Natural killer cell treated with Interleukin-12 subunit alpha and Interleukin-12 subunit beta and Interleukin-15 and Interleukin-18, amount 100 ng/mL, for 72 hours (primary cell): ENCODE data around the gene NOXA1. TPM values are rescaled to one million over a fixed set of nuclear protein-coding genes. Genes with fewer than 3 reads are reported as not detected.

ENCODE experiments used
- ATAC-seq, 2 donors: fragments of 150-1000 bp; cut with Tn5 transposase in 1 of 2; sonication (Bioruptor Pico), chemical (Tn5 transposase) in 1 of 2; 2 replicates each; pipeline ENCODE4 v1.10.0; 2021
- DNase-seq: peaks from one replicate; pipeline ENCODE4 v3.0.0; 2022; ENCODE audit warnings: low spot score
- H3K27ac Mint-ChIP-seq, 2 donors: 1 replicate in 1 of 2; 2 replicates in 1 of 2; pipeline ENCODE4 v1.8.0; 2022; ENCODE audit warnings: mixed read lengths in 2 of 2, mild to moderate bottlenecking in 1 of 2, moderate library complexity in 1 of 2
- H3K27me3 Mint-ChIP-seq, 2 donors: 1 replicate in 1 of 2; 2 replicates in 1 of 2; pipeline ENCODE4 v1.8.0; 2022; ENCODE audit warnings: mixed read lengths in 2 of 2
- H3K36me3 Mint-ChIP-seq: one replicate; pipeline ENCODE4 v1.8.0; 2022; ENCODE audit warnings: mixed read lengths
- H3K4me1 Mint-ChIP-seq, 2 donors: 1 replicate in 1 of 2; 2 replicates in 1 of 2; pipeline ENCODE4 v1.8.0; 2022; ENCODE audit warnings: low read depth in 2 of 2, mixed read lengths in 2 of 2, mild to moderate bottlenecking in 1 of 2
- H3K4me3 Mint-ChIP-seq: one replicate; pipeline ENCODE4 v1.8.0; 2022; ENCODE audit warnings: mixed read lengths
- H3K9me3 Mint-ChIP-seq: 2 replicates; pipeline ENCODE4 v1.8.0; 2022; ENCODE audit warnings: mixed read lengths
- total RNA-seq, 2 donors: library from RNA; stranded (reverse); gene quantifications; one replicate each; pipeline ENCODE4 v1.2.3, GENCODE V29; 2022

The NOXA1 gene
- total RNA-seq, 2 donors from 2014 or later, result 0.33 to 0.62 TPM

DNA sequence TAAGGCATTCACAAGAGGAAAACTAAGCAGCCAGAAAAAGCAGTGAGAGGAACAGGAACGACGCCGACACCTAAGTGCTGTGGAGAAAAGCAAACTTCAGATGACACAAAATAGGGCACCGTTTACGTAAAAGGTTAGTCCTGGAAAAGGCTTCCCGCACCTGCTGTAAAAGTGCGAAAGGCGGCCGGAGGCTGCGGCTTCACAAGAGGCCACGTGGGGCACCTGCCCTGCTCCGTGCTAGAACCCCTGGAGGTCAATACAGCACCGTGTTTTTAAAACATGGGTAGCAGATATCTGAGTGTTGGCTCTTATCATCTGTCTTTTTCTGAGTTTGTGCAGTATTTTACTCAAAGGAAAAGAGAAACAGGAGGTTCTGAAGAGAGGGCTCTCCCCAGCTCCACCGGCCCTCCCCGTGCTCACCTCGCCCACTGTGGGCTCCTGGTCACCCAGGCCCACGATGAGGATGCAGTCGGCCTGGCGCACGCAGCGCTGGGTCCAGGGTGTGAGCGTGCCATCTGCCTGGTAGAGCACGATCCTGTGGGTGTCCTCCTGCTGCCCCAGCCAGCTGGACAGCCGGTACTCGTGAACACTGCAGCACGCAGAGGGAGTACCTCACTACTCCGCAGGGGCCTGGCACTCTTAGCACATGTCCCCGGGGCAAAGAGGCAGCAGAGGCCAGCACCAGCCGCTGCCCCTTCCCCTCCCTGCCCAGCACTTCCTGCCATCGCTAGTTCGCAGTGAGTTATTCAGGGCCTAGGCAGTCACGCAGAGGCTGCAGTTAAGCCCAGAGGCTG, 56.9 kb downstream of the NOXA1 start:
- no peak overlapping the region for H3K27ac Mint-ChIP-seq
- no peak for ATAC-seq
- H3K36me3 Mint-ChIP-seq, result peaks cover 8% of the 10 kb centered on the region
- H3K9me3 Mint-ChIP-seq, result peaks cover 6% of the 10 kb centered on the region
- no peak for DNase-seq
- H3K4me1 Mint-ChIP-seq, result peaks cover 0 to 8% of the 10 kb centered on the region in 2 donors
- H3K27me3 Mint-ChIP-seq, result peaks cover 0 to 2% of the 10 kb centered on the region in 2 donors
- no peak overlapping the region for H3K4me3 Mint-ChIP-seq

DNA sequence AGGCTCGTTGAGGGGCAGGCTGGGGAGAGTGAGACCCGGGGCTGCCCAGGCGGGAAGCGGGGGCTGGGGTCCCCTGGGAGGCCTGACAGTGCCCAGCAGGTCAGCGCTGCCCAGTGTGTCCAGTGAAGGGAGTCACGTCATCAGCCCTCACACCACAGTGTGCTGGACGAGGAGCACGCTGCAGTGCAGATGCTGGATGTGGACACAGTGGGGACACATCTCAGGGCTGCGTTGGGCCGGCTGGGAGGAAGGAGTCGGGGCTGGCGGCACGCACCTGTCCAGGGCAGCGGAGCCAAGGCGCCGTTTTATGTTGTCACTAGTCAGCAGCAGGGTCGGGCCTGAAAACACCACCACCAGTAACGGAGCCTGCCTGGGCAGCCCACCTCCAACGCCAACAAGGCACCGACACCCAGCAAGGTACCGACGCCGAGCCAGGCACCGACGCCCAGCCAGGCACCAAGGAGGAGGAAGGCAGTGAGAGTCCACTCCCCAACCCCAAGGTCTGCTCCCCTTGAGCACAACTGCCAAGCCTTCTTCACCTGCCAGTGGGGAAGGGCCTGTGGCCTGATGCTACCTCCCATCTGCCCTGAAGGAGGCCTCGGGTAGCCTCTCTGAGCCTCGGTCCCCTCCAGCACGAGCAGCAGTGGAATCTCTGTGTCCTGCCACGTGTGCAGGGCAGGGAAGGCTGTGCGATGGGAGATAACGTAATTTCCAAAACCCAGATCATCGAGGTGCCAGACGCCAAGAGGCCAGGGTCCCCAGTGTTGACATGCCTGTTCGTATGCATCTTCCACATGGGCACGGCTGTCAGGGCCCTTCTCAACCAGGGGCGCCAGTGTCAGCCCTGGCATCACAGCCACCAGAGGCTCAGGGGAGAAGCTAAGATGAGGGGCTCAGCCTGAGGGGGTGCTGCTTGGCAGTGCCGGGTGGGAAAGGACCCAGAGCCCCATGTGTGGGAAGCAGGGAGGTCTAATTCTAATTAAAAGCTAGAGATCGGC, 57.8 kb downstream of the NOXA1 start:
- Mint-ChIP-seq H3K27ac (no peak overlapping the region), H3K9me3 (peaks cover 3% of the 10 kb centered on the region), H3K4me1 (peaks cover 0 to 8% of the 10 kb centered on the region in 2 donors), H3K4me3 (no peak overlapping the region), H3K36me3 (peaks cover 3% of the 10 kb centered on the region), H3K27me3 (peaks cover 0 to 2% of the 10 kb centered on the region in 2 donors)
- no peak for DNase-seq
- ATAC-seq, result no peak

DNA sequence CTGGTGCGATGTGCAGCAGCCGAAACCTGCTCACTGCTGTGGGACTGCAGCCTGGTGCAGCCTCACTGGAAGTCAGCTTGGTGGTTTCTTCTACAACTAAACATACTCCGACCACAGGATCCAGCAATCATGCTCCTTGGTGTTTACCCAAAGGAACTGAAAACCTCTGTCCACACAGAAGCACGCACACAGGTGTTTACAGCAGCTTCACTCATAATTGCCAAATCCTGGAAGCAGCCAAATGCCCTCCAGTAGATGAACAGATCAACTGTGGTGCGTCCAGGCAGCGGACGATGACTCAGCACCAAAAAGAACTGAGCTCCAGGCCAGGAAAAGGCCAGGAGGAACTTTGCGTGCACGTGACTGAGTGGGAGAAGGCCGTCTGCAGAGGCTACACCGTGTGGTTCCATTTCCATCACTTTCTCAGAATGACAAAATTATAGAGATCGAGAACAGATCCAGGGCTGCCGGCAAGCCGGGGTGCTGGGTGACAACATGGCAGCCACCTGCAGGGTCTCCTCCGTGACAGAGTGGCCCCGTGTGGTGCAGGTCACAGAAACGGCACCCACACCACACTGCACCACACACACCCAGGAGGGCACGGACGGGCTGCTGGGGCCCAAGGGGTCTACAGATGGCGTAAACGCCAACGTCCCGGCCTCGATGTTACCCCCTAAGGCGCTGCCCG, 59.0 kb downstream of the NOXA1 start:
- H3K36me3 Mint-ChIP-seq, result no peaks in the 10 kb centered on the region
- no peak overlapping the region for H3K27ac Mint-ChIP-seq
- H3K4me3 Mint-ChIP-seq, result peak overlapping the region; percentile 20
- H3K27me3 Mint-ChIP-seq, result peaks cover 0 to 2% of the 10 kb centered on the region in 2 donors
- DNase-seq (no peak), ATAC-seq (peak in 1 of 2 donors; percentile 55)
- no peaks in the 10 kb centered on the region for H3K9me3 Mint-ChIP-seq
- peaks cover 0 to 8% of the 10 kb centered on the region in 2 donors for H3K4me1 Mint-ChIP-seq

Other genes starting within 250 kb of the NOXA1 start
- gene ANAPC2, start 234.8 kb upstream of the NOXA1 start, total RNA-seq, result 10 to 100 TPM; 75.5 to 98.1 TPM
- 10 to 100 TPM; 78.3 to 91.4 TPM for gene SSNA1, start 234.7 kb upstream of the NOXA1 start, total RNA-seq
- 10 to 100 TPM in 1 of 2 donors, 1 to 10 TPM in 1; 9.0 to 19.1 TPM for gene TPRN, start 222.7 kb upstream of the NOXA1 start, total RNA-seq
- 10 to 100 TPM; 25.0 to 43.9 TPM for gene TMEM203, start 217.7 kb upstream of the NOXA1 start, total RNA-seq
- gene NDOR1, start 217.7 kb upstream of the NOXA1 start, total RNA-seq, result 10 to 100 TPM; 33.0 to 81.9 TPM
- gene RNF208, start 201.2 kb upstream of the NOXA1 start, total RNA-seq, result 1 to 10 TPM; 1.4 to 1.9 TPM
- gene CYSRT1, start 198.2 kb upstream of the NOXA1 start, total RNA-seq, result under 1 TPM; 0.29 to 0.33 TPM
- not detected for gene RNF224, start 195.9 kb upstream of the NOXA1 start, total RNA-seq
- gene SLC34A3, start 192.5 kb upstream of the NOXA1 start, total RNA-seq, result not detected
- gene TUBB4B, start 182.1 kb upstream of the NOXA1 start, total RNA-seq, result 100 to 1,000 TPM; 332 to 432 TPM
- gene STPG3, start 172.1 kb upstream of the NOXA1 start, total RNA-seq, result not detected
- 10 to 100 TPM; 58.8 to 90.3 TPM for gene NELFB, start 168.1 kb upstream of the NOXA1 start, total RNA-seq
- gene TOR4A, start 145.7 kb upstream of the NOXA1 start, total RNA-seq, result 10 to 100 TPM; 31.1 to 38.4 TPM
- gene NRARP, start 121.1 kb upstream of the NOXA1 start, total RNA-seq, result 1 to 10 TPM in 1 of 2 donors, under 1 TPM in 1; 0.88 to 2.6 TPM
- gene EXD3, start 231 bp upstream of the NOXA1 start, total RNA-seq, result 1 to 10 TPM; 7.6 to 7.9 TPM
- gene ENTPD8, start 18.0 kb downstream of the NOXA1 start, total RNA-seq, result not detected
- 10 to 100 TPM; 17.1 to 36.4 TPM for gene NSMF, start 35.9 kb downstream of the NOXA1 start, total RNA-seq
- 1 to 10 TPM; 1.2 to 7.1 TPM for gene PNPLA7, start 127.0 kb downstream of the NOXA1 start, total RNA-seq
- 10 to 100 TPM; 35.9 to 48.6 TPM for gene MRPL41, start 128.5 kb downstream of the NOXA1 start, total RNA-seq
- gene DPH7, start 155.5 kb downstream of the NOXA1 start, total RNA-seq, result 10 to 100 TPM; 32.5 to 78.0 TPM
- gene ZMYND19, start 167.1 kb downstream of the NOXA1 start, total RNA-seq, result 10 to 100 TPM; 31.5 to 96.1 TPM
- 10 to 100 TPM; 56.6 to 64.7 TPM for gene ARRDC1, start 182.3 kb downstream of the NOXA1 start, total RNA-seq
- 100 to 1,000 TPM in 1 of 2 donors, 10 to 100 TPM in 1; 93.1 to 184 TPM for gene EHMT1, start 195.6 kb downstream of the NOXA1 start, total RNA-seq